HEK293 (cell line): Measurements from ENCODE around the gene MAT2A.

ENCODE experiments used
- CTCF ChIA-PET: fragments of 350-600 bp; formaldehyde crosslinking; extraction: SDS; loops from one replicate; lab custom pipeline; 2021; ENCODE audit warnings: antibody characterized with exemption; lab: Yijun Ruan, JAX
- POLR2A ChIA-PET: fragments of 300-600 bp; formaldehyde crosslinking; extraction: SDS; loops from one replicate; lab custom pipeline; 2020; ENCODE audit warnings: antibody characterized with exemption, inconsistent platforms; lab: Yijun Ruan, JAX
- H3K27ac ChIP-seq: fragments of 200-500 bp; sonication (Bioruptor generic); 2 replicates; pipeline ENCODE4 v1.5.1; 2014; ENCODE audit warnings: low read depth, low read length, control low read depth, inconsistent platforms; ENCODE audit errors: extremely low read depth
- H3K36me3 ChIP-seq, 2 experiments: fragments of 200-500 bp in 1 of 2; sonication (Bioruptor generic) in 1 of 2; 1 replicate in 1 of 2; 2 replicates in 1 of 2; pipeline ENCODE4 v1.5.1; 2014 to 2017; ENCODE audit warnings: inconsistent platforms in 2 of 2, low read length in 2 of 2; ENCODE audit not compliant: control insufficient read depth in 2 of 2, insufficient read depth in 1 of 2
- H3K4me1 ChIP-seq: fragments of 200-500 bp; sonication (Bioruptor generic); 2 replicates; pipeline ENCODE4 v1.5.1; 2014; ENCODE audit warnings: mild to moderate bottlenecking, low read length, inconsistent platforms; ENCODE audit not compliant: control insufficient read depth, insufficient read depth
- H3K4me3 ChIP-seq: 2 replicates; pipeline ENCODE4 v1.5.1; 2011; ENCODE audit warnings: low read depth, mild to moderate bottlenecking, control low read depth, low read length, moderate library complexity
- H3K9me3 ChIP-seq: fragments of 200-500 bp; sonication (Bioruptor generic); 2 replicates; pipeline ENCODE4 v1.5.1; 2014; ENCODE audit warnings: low read depth, low read length, inconsistent platforms; ENCODE audit not compliant: control insufficient read depth, insufficient read depth
- HIC1 ChIP-seq: fragments of 450-650 bp; formaldehyde crosslinking; IDR thresholded peaks from 2 replicates; pipeline ENCODE4 v1.5.1; 2016; ENCODE audit warnings: missing biosample characterization, missing genetic modification characterization
- MEIS1 ChIP-seq: sonication (generic); formaldehyde crosslinking; IDR thresholded peaks from 2 replicates; pipeline ENCODE4 v1.8.1; 2022; ENCODE audit warnings: missing genetic modification reagents, mild to moderate bottlenecking, borderline replicate concordance
- OVOL3 ChIP-seq: fragments of 450-650 bp; formaldehyde crosslinking; IDR thresholded peaks from 2 replicates; pipeline ENCODE4 v1.5.1; 2016; ENCODE audit warnings: missing biosample characterization, missing genetic modification characterization
- PBX3 ChIP-seq: sonication (generic); formaldehyde crosslinking; IDR thresholded peaks from 2 replicates; pipeline ENCODE4 v1.8.1; 2022; ENCODE audit warnings: mild to moderate bottlenecking, moderate library complexity, missing genetic modification reagents
- ZFP69B ChIP-seq: fragments of 450-650 bp; formaldehyde crosslinking; IDR thresholded peaks from 2 replicates; pipeline ENCODE4 v1.5.1; 2016; ENCODE audit warnings: missing biosample characterization, missing genetic modification characterization
- ZNF148 ChIP-seq: fragments of 450-650 bp; formaldehyde crosslinking; IDR thresholded peaks from 2 replicates; pipeline ENCODE4 v1.5.0; 2017; ENCODE audit warnings: missing biosample characterization, missing genetic modification characterization, borderline replicate concordance
- ZNF221 ChIP-seq: fragments of 450-650 bp; formaldehyde crosslinking; IDR thresholded peaks from 2 replicates; pipeline ENCODE4 v1.5.1; 2017; ENCODE audit warnings: missing biosample characterization, missing genetic modification characterization, borderline replicate concordance
- ZNF24 ChIP-seq: fragments of 450-650 bp; formaldehyde crosslinking; IDR thresholded peaks from 2 replicates; pipeline ENCODE4 v1.5.1; 2016; ENCODE audit warnings: missing biosample characterization, missing genetic modification characterization
- ZNF391 ChIP-seq: fragments of 450-650 bp; formaldehyde crosslinking; IDR thresholded peaks from 2 replicates; pipeline ENCODE4 v1.5.1; 2016; ENCODE audit warnings: low read depth, missing biosample characterization, missing genetic modification characterization, borderline replicate concordance
- ZNF560 ChIP-seq: fragments of 450-650 bp; formaldehyde crosslinking; IDR thresholded peaks from 2 replicates; pipeline ENCODE4 v1.5.1; 2017; ENCODE audit warnings: missing biosample characterization, missing genetic modification characterization, borderline replicate concordance
- ZNF629 ChIP-seq: fragments of 450-650 bp; formaldehyde crosslinking; IDR thresholded peaks from 2 replicates; pipeline ENCODE4 v1.5.1; 2017; ENCODE audit warnings: missing biosample characterization, missing genetic modification characterization
- ZNF658 ChIP-seq: fragments of 450-650 bp; formaldehyde crosslinking; IDR thresholded peaks from 2 replicates; pipeline ENCODE4; 2016; ENCODE audit warnings: missing biosample characterization, missing genetic modification characterization
- ZNF692 ChIP-seq: fragments of 450-650 bp; formaldehyde crosslinking; IDR thresholded peaks from 2 replicates; pipeline ENCODE4 v1.5.1; 2016; ENCODE audit warnings: missing biosample characterization, missing genetic modification characterization
- ZNF768 ChIP-seq: fragments of 450-650 bp; formaldehyde crosslinking; IDR thresholded peaks from 2 replicates; pipeline ENCODE4 v1.5.1; 2018; ENCODE audit warnings: missing biosample characterization, mild to moderate bottlenecking, missing genetic modification characterization
- ZNF830 ChIP-seq: fragments of 450-650 bp; IDR thresholded peaks from 2 replicates; pipeline ENCODE4 v1.5.0; 2018; ENCODE audit warnings: missing biosample characterization, missing genetic modification characterization, low read depth, mild to moderate bottlenecking, moderate library complexity
- ZSCAN23 ChIP-seq: fragments of 450-650 bp; formaldehyde crosslinking; IDR thresholded peaks from 2 replicates; pipeline ENCODE4 v1.5.1; 2016; ENCODE audit warnings: missing biosample characterization, missing genetic modification characterization

Gene MAT2A

GRCh38 chr2:85541262-85541661 lies 2.3 kb downstream of the MAT2A start:
- no peak overlapping the region for H3K27ac ChIP-seq
- no peaks in the 10 kb centered on the region for H3K9me3 ChIP-seq
- H3K36me3 ChIP-seq = peaks cover 28 to 66% of the 10 kb centered on the region in 2 experiments
- peak overlapping the region; percentile 98 for H3K4me3 ChIP-seq
- TF ChIP-seq ZNF148 (tag by site-specific recombination) (no peak), ZNF830 (no peak), ZNF560 (tag by site-specific recombination) (no peak), ZNF221 (tag by site-specific recombination) (no peak), ZFP69B (no peak), ZSCAN23 (no peak), MEIS1 (no peak), PBX3 (CRISPR knock-in tag) (no peak), HIC1 (tag by site-specific recombination) (no peak), ZNF692 (tag by site-specific recombination) (no peak), ZNF658 (tag by site-specific recombination) (no peak), OVOL3 (no peak), ZNF629 (tag by site-specific recombination) (no peak)
- 0 out of 2 replicates have a peak, but pooled peaks cover 2% of the 10 kb centered on the region for H3K4me1 ChIP-seq
- CTCF ChIA-PET = interaction anchor here (1.2 to 9.1 kb wide), 3 partner anchors 10 to 150 kb away, joined by 3 to 73 read pairs (median 42); partner anchors contain the start of gene SH2D6
- POLR2A ChIA-PET = interaction anchor here (0.6 to 5.3 kb wide), 5 partner anchors 10 to 167 kb away, joined by 3 to 106 read pairs (median 25); partner anchors contain the start of genes RNF181 and SH2D6

GRCh38 chr2:85541753-85542457 lies 2.9 kb downstream of the MAT2A start:
- Histone ChIP-seq H3K36me3 (peaks cover 28 to 67% of the 10 kb centered on the region in 2 experiments), H3K4me3 (no peak overlapping the region), H3K4me1 (0 out of 2 replicates have a peak, but pooled peaks cover 2% of the 10 kb centered on the region), H3K9me3 (no peaks in the 10 kb centered on the region), H3K27ac (no peak overlapping the region)
- no peak for TF ChIP-seq ZNF768 (tag by site-specific recombination)
- TF ChIP-seq ZNF24 (tag by site-specific recombination) = no peak
- no peak for TF ChIP-seq ZNF391 (tag by site-specific recombination)
- TF ChIP-seq ZNF692 (tag by site-specific recombination) = no peak
- ChIA-PET CTCF (interaction anchor here (0.6 to 9.1 kb wide), 4 partner anchors 9 to 122 kb away, joined by 3 to 73 read pairs (median 27); partner anchors contain the start of gene SH2D6), POLR2A (interaction anchor here (0.5 to 3.8 kb wide), 4 partner anchors 19 to 168 kb away, joined by 3 to 87 read pairs (median 14); partner anchors contain the start of genes GGCX and SH2D6)
